ENCODE measurements around the gene NFIX. TPM values are rescaled to one million over a fixed set of nuclear protein-coding genes. Genes with fewer than 3 reads are reported as not detected.
A peak's percentile ranks its signal among the peaks of the same experiment; 100 is the strongest.

NFIX gene
- total and polyA plus RNA-seq, 2 of the 13 experiments (the other 11 are each of a cell fraction or from before 2014, with no cell fraction given), result 3.4 to 5.4 TPM

DNA sequence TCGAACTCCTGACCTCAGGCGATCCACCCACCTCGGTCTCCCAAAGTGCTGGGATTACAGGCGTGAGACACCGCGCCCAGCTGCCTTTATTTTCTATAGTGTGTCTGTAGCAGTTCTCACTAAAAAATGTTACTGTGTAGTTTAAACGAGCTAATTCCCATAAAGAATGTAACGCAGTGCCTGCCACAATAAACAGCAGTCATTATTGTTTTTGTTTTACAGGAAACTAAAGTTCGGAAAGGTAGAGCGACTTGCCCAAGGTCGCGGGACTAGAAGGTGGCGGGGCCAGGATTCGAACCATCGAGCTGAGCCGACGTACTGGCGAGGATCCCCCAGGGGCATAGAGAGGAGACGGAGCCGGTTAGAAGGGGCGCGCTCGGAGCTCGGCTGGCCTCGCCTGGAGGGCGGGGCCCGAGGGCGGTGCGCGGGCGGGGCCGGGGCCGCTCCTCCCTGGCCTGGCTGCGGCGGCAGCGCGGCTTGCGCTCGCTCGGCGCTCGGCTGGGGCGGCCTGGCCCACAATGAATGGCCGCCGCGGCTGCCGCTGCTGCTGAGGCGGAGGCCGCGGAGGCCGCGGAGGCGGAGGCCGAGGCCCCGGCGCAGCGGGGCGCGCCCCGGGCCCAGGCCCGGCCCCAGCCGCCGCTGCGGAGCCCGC is 122.6 kb downstream of the NFIX start, which contains the start of gene NACC1 (continued):
- TF ChIP-seq, protein P1, sequence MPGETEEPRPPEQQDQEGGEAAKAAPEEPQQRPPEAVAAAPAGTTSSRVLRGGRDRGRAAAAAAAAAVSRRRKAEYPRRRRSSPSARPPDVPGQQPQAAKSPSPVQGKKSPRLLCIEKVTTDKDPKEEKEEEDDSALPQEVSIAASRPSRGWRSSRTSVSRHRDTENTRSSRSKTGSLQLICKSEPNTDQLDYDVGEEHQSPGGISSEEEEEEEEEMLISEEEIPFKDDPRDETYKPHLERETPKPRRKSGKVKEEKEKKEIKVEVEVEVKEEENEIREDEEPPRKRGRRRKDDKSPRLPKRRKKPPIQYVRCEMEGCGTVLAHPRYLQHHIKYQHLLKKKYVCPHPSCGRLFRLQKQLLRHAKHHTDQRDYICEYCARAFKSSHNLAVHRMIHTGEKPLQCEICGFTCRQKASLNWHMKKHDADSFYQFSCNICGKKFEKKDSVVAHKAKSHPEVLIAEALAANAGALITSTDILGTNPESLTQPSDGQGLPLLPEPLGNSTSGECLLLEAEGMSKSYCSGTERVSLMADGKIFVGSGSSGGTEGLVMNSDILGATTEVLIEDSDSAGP (CRISPR knock-in tag; IDR thresholded peaks at IDR 0.05; ENCODE audit: borderline replicate concordance), result peak; percentile 41
- TF ChIP-seq FOXO1 (CRISPR knock-in tag; IDR thresholded peaks at IDR 0.05) (0 out of 2 replicates have a peak, but pooled peaks have one; percentile 18), ZBTB2 (CRISPR knock-in tag; IDR thresholded peaks at IDR 0.05; ENCODE audit: low read depth) (0 out of 2 replicates have a peak, but pooled peaks have one; percentile 37), TEAD3 (CRISPR knock-in tag; optimal IDR thresholded peaks at IDR 0.05; ENCODE audit: borderline replicate concordance) (peak; percentile 31), KLF16 (CRISPR knock-in tag; IDR thresholded peaks at IDR 0.05) (peak in 1 of 2 experiments; percentile 47; a peak in 1 of 4 replicates), CHD2 (IDR thresholded peaks at IDR 0.05; ENCODE audit: low read depth, low read length) (no peak), MED13 (CRISPR knock-in tag; IDR thresholded peaks at IDR 0.05) (no peak), ATF3 (CRISPR knock-in tag; IDR thresholded peaks at IDR 0.05) (no peak), PLRG1 (conservative IDR thresholded peaks at IDR 0.05) (no peak), KDM1A (CRISPR knock-in tag; IDR thresholded peaks at IDR 0.05) (peak; percentile 70; the same call in 1 of the 2 replicates), GABPB1 (CRISPR knock-in tag; IDR thresholded peaks at IDR 0.05) (peak; percentile 70), DRAP1 (CRISPR knock-in tag; IDR thresholded peaks at IDR 0.05) (no peak), RBAK (CRISPR knock-in tag; IDR thresholded peaks at IDR 0.05) (no peak), YEATS2 (CRISPR knock-in tag; IDR thresholded peaks at IDR 0.05; ENCODE audit: borderline replicate concordance) (peak; percentile 21; the same call in 1 of the 2 replicates), ZNF629 (CRISPR knock-in tag; conservative IDR thresholded peaks at IDR 0.05) (peak; percentile 90), RELA (CRISPR knock-in tag; IDR thresholded peaks at IDR 0.05) (peak; percentile 44; the same call in 1 of the 2 replicates), ZNF136 (CRISPR knock-in tag; IDR thresholded peaks at IDR 0.05; ENCODE audit: low read depth) (0 out of 2 replicates have a peak, but pooled peaks have one; percentile 62), RXRB (CRISPR knock-in tag; IDR thresholded peaks at IDR 0.05; ENCODE audit: borderline replicate concordance) (no peak), YEATS4 (CRISPR knock-in tag; IDR thresholded peaks at IDR 0.05; ENCODE audit: borderline replicate concordance) (peak; percentile 27; the same call in 1 of the 2 replicates), ZMYM2 (CRISPR knock-in tag; IDR thresholded peaks at IDR 0.05) (peak; percentile 83), MXI1 (IDR thresholded peaks at IDR 0.05; ENCODE audit: borderline replicate concordance, low read depth, low read length) (peak; percentile 52; the same call in 1 of the 3 replicates), IKZF4 (CRISPR knock-in tag; IDR thresholded peaks at IDR 0.05; ENCODE audit: borderline replicate concordance, low read depth, not compliant biosample characterization) (no peak), SP1 (IDR thresholded peaks at IDR 0.05) (no peak), SP1 (CRISPR knock-in tag; IDR thresholded peaks at IDR 0.05) (peak; percentile 92)
- TF ChIP-seq, protein P2, sequence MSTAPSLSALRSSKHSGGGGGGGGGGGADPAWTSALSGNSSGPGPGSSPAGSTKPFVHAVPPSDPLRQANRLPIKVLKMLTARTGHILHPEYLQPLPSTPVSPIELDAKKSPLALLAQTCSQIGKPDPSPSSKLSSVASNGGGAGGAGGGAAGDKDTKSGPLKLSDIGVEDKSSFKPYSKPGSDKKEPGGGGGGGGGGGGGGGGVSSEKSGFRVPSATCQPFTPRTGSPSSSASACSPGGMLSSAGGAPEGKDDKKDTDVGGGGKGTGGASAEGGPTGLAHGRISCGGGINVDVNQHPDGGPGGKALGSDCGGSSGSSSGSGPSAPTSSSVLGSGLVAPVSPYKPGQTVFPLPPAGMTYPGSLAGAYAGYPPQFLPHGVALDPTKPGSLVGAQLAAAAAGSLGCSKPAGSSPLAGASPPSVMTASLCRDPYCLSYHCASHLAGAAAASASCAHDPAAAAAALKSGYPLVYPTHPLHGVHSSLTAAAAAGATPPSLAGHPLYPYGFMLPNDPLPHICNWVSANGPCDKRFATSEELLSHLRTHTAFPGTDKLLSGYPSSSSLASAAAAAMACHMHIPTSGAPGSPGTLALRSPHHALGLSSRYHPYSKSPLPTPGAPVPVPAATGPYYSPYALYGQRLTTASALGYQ (CRISPR knock-in tag; IDR thresholded peaks at IDR 0.05), result 0 out of 2 replicates have a peak, but pooled peaks have one; percentile 46
